Large intestine (tissue), 3 donors: ENCODE data around the gene COX4I1. TPM values are rescaled to one million over a fixed set of nuclear protein-coding genes. Genes with fewer than 3 reads are reported as not detected.

Experiments used
- DNase-seq, 2 donors: peaks; one replicate each; pipeline versions ENCODE4 v3.0.0 to v3.0.0-alpha.2; 2013
- H3K27ac ChIP-seq: one replicate; pipeline ENCODE4 v1.5.1; 2013; ENCODE audit warnings: low read length
- H3K27me3 ChIP-seq: 2 replicates; pipeline ENCODE4 v1.6.1; 2013; ENCODE audit warnings: low read length; ENCODE audit not compliant: control insufficient read depth, insufficient read depth
- H3K36me3 ChIP-seq: 2 replicates; pipeline ENCODE4 v1.6.1; 2013; ENCODE audit warnings: low read length; ENCODE audit not compliant: control insufficient read depth, insufficient read depth
- H3K4me1 ChIP-seq: one replicate; pipeline ENCODE4 v1.6.1; 2013; ENCODE audit warnings: low read length; ENCODE audit not compliant: control insufficient read depth, insufficient read depth
- H3K4me3 ChIP-seq: one replicate; pipeline ENCODE4 v1.5.1; 2013; ENCODE audit warnings: low read length
- H3K9me3 ChIP-seq: one replicate; pipeline ENCODE4 v1.6.1; 2013; ENCODE audit warnings: mild to moderate bottlenecking, low read depth, low read length, moderate library complexity; ENCODE audit not compliant: control insufficient read depth
- WGBS: methylation state at CpG from one replicate; pipeline ENCODE4 v1.1.5; 2013; ENCODE audit warnings: low lambda C conversion rate; ENCODE audit not compliant: insufficient coverage; 5-methylcytosine and 5-hydroxymethylcytosine counted together
- polyA plus RNA-seq: library from polyadenylated mRNA; unstranded; fragments of 120-200 nt; gene quantifications from one replicate; pipeline ENCODE4 v1.2.1, GENCODE V29; 2013

The COX4I1 gene
- polyA plus RNA-seq, 1 donor = 492 TPM

- Histone ChIP-seq H3K27me3 (peaks cover 37% of the 10 kb centered on the region), H3K9me3 (peaks cover 6% of the 10 kb centered on the region), H3K36me3 (no peaks in the 10 kb centered on the region), H3K4me1 (peaks cover 22% of the 10 kb centered on the region), H3K27ac (no peak overlapping the region), H3K4me3 (no peak overlapping the region)
- DNase-seq = no peak
- no CpG with 5 or more reads among the region's 6 CpGs for WGBS
These were observed 45.9 kb upstream of the COX4I1 start for GRCh38 chr16:85753559-85753958.

GRCh38 chr16:85753976-85754375, 45.5 kb upstream of the COX4I1 start:
- Histone ChIP-seq H3K36me3 (no peaks in the 10 kb centered on the region), H3K27ac (no peak overlapping the region), H3K4me1 (peaks cover 22% of the 10 kb centered on the region), H3K27me3 (peaks cover 40% of the 10 kb centered on the region), H3K9me3 (peaks cover 6% of the 10 kb centered on the region), H3K4me3 (no peak overlapping the region)
- WGBS = no CpG with 5 or more reads among the region's 7 CpGs
- DNase-seq = no peak

GRCh38 chr16:85754413-85754812, 45.1 kb upstream of the COX4I1 start:
- Histone ChIP-seq H3K9me3 (peaks cover 6% of the 10 kb centered on the region), H3K27me3 (peaks cover 41% of the 10 kb centered on the region), H3K36me3 (no peaks in the 10 kb centered on the region), H3K4me1 (peaks cover 22% of the 10 kb centered on the region), H3K27ac (no peak overlapping the region), H3K4me3 (no peak overlapping the region)
- no CpG with 5 or more reads among the region's 7 CpGs for WGBS
- DNase-seq = no peak

- no peak for DNase-seq
- H3K36me3 ChIP-seq = no peaks in the 10 kb centered on the region
- H3K27ac ChIP-seq = no peak overlapping the region
- H3K4me1 ChIP-seq = peaks cover 11% of the 10 kb centered on the region
- H3K27me3 ChIP-seq = peaks cover 31% of the 10 kb centered on the region
- WGBS = no CpG with 5 or more reads among the region's 25 CpGs
- H3K9me3 ChIP-seq = no peaks in the 10 kb centered on the region
- H3K4me3 ChIP-seq = no peak overlapping the region
These were observed 43.3 kb upstream of the COX4I1 start for GRCh38 chr16:85755929-85756768.

GRCh38 chr16:85757341-85757822, 42.1 kb upstream of the COX4I1 start:
- DNase-seq = no peak
- no CpG with 5 or more reads among the region's 7 CpGs for WGBS
- Histone ChIP-seq H3K9me3 (no peaks in the 10 kb centered on the region), H3K36me3 (no peaks in the 10 kb centered on the region), H3K27ac (no peak overlapping the region), H3K4me1 (peaks cover 8% of the 10 kb centered on the region), H3K27me3 (peaks cover 19% of the 10 kb centered on the region), H3K4me3 (no peak overlapping the region)

- H3K4me1 ChIP-seq = no peaks in the 10 kb centered on the region
- no peaks in the 10 kb centered on the region for H3K9me3 ChIP-seq
- no peak for DNase-seq
- H3K36me3 ChIP-seq = no peaks in the 10 kb centered on the region
- no peak overlapping the region for H3K27ac ChIP-seq
- 34% methylated on average over 4 of the region's 16 CpGs for WGBS
- peaks cover 20% of the 10 kb centered on the region for H3K27me3 ChIP-seq
- no peak overlapping the region for H3K4me3 ChIP-seq
These were observed 40.4 kb upstream of the COX4I1 start for GRCh38 chr16:85759136-85759535.

GRCh38 chr16:85759631-85760419, 39.7 kb upstream of the COX4I1 start:
- H3K9me3 ChIP-seq = no peaks in the 10 kb centered on the region
- no peak overlapping the region for H3K27ac ChIP-seq
- H3K4me1 ChIP-seq = no peaks in the 10 kb centered on the region
- WGBS = no CpG with 5 or more reads among the region's 20 CpGs
- peaks cover 16% of the 10 kb centered on the region for H3K27me3 ChIP-seq
- DNase-seq = no peak
- no peaks in the 10 kb centered on the region for H3K36me3 ChIP-seq
- H3K4me3 ChIP-seq = no peak overlapping the region

- Histone ChIP-seq H3K27ac (no peak overlapping the region), H3K9me3 (no peaks in the 10 kb centered on the region), H3K4me3 (no peak overlapping the region), H3K27me3 (peaks cover 28% of the 10 kb centered on the region), H3K4me1 (no peaks in the 10 kb centered on the region), H3K36me3 (no peaks in the 10 kb centered on the region)
- no peak for DNase-seq
- WGBS = no CpG with 5 or more reads among the region's 6 CpGs
These were observed 37.6 kb upstream of the COX4I1 start for GRCh38 chr16:85761861-85762260.

GRCh38 chr16:85762970-85763369, 36.5 kb upstream of the COX4I1 start:
- Histone ChIP-seq H3K9me3 (no peaks in the 10 kb centered on the region), H3K27ac (no peak overlapping the region), H3K36me3 (no peaks in the 10 kb centered on the region), H3K27me3 (peaks cover 28% of the 10 kb centered on the region), H3K4me3 (no peak overlapping the region), H3K4me1 (no peaks in the 10 kb centered on the region)
- no CpG with 5 or more reads among the region's 12 CpGs for WGBS
- no peak for DNase-seq

- no peaks in the 10 kb centered on the region for H3K4me1 ChIP-seq
- DNase-seq = no peak
- whole genome bisulfite sequencing = no CpG with 5 or more reads among the region's 2 CpGs
These were observed 35.9 kb upstream of the COX4I1 start for GRCh38 chr16:85763616-85764015.

More at GRCh38 chr16:85763616-85764015, 35.9 kb upstream of the COX4I1 start:
- Histone ChIP-seq H3K4me3 (no peak overlapping the region), H3K27me3 (peaks cover 28% of the 10 kb centered on the region), H3K9me3 (no peaks in the 10 kb centered on the region), H3K27ac (no peak overlapping the region), H3K36me3 (no peaks in the 10 kb centered on the region)
